Endodermal cell (in vitro differentiated cells): Measurements from ENCODE around the gene AMOTL2. TPM values are rescaled to one million over a fixed set of nuclear protein-coding genes. Genes with fewer than 3 reads are reported as not detected.

Source experiments
- DNase-seq: peaks from one replicate; pipeline ENCODE4 v3.0.0-alpha.2; 2017
- H3K27ac ChIP-seq: 2 replicates; pipeline ENCODE4 v1.5.1; 2013; ENCODE audit warnings: mild to moderate bottlenecking, low read depth, low read length, moderate library complexity
- H3K27me3 ChIP-seq: 2 replicates; pipeline ENCODE4 v1.6.1; 2013; ENCODE audit warnings: mild to moderate bottlenecking, low read length, moderate library complexity; ENCODE audit not compliant: insufficient read depth, control insufficient read depth, poor library complexity, severe bottlenecking
- H3K36me3 ChIP-seq: 2 replicates; pipeline ENCODE4 v1.7.0; 2013; ENCODE audit warnings: mild to moderate bottlenecking, low read length, moderate library complexity; ENCODE audit not compliant: control insufficient read depth, insufficient read depth
- H3K4me1 ChIP-seq: one replicate; pipeline ENCODE4 v1.7.0; 2013; ENCODE audit warnings: low read length; ENCODE audit not compliant: control insufficient read depth, insufficient read depth
- H3K4me3 ChIP-seq: 2 replicates; pipeline ENCODE4 v1.5.1; 2013; ENCODE audit warnings: mild to moderate bottlenecking, low read length, moderate library complexity
- H3K9ac ChIP-seq: 2 replicates; pipeline ENCODE4 v1.6.1; 2013; ENCODE audit warnings: mild to moderate bottlenecking, low read length, moderate library complexity; ENCODE audit not compliant: poor library complexity, severe bottlenecking; ENCODE audit errors: extremely low read depth
- H3K9me3 ChIP-seq: 2 replicates; pipeline ENCODE4 v1.6.1; 2013; ENCODE audit warnings: mild to moderate bottlenecking, low read length, moderate library complexity; ENCODE audit not compliant: control insufficient read depth
- H3K27ac Mint-ChIP-seq: 2 replicates; pipeline ENCODE4 v1.8.0; 2020; ENCODE audit warnings: mixed read lengths
- H3K27me3 Mint-ChIP-seq: 2 replicates; pipeline ENCODE4 v1.8.0; 2021; ENCODE audit warnings: mild to moderate bottlenecking, mixed read lengths; ENCODE audit not compliant: insufficient read depth
- H3K36me3 Mint-ChIP-seq: 2 replicates; pipeline ENCODE4 v1.8.0; 2020; ENCODE audit warnings: low read depth, mixed read lengths
- H3K4me1 Mint-ChIP-seq: 2 replicates; pipeline ENCODE4 v1.8.0; 2020; ENCODE audit warnings: mixed read lengths
- H3K4me3 Mint-ChIP-seq: 2 replicates; pipeline ENCODE4 v1.8.0; 2020; ENCODE audit warnings: mild to moderate bottlenecking, moderate library complexity, mixed read lengths
- H3K9me3 Mint-ChIP-seq: 2 replicates; pipeline ENCODE4 v1.8.0; 2020; ENCODE audit warnings: mild to moderate bottlenecking, mixed read lengths
- WGBS, 2 experiments: methylation state at CpG; one replicate each; pipeline versions ENCODE4 v1.1.5 to v1.1.7; 2013; ENCODE audit warnings: missing lambda C conversion rate in 2 of 2, mixed read lengths in 1 of 2; ENCODE audit not compliant: insufficient coverage in 1 of 2, insufficient read length in 1 of 2; 5-methylcytosine and 5-hydroxymethylcytosine counted together
- total RNA-seq, 2 donors: library from RNA; stranded (reverse); fragmentation: NEBNext Ultra II Directional in 1 of 2; extraction: Animal tissue kit (Norgen Biotek cat#: 25700) in 1 of 2; gene quantifications; 2 replicates in 1 of 2; 3 replicates in 1 of 2; pipeline ENCODE4 v1.2.1, GENCODE V29; 2021
- TF ChIP-seq, protein P1 (sequence below): fragments of 200-600 bp; sonication (generic); conservative IDR thresholded peaks from 2 replicates; pipeline ENCODE4 v1.5.0; 2021; ENCODE audit warnings: antibody characterized with exemption, mild to moderate bottlenecking

Gene AMOTL2
- total RNA-seq, 2 donors from 2014 or later, result 109 to 153 TPM

- Mint-ChIP-seq H3K27me3 (no peaks in the 10 kb centered on the region), H3K36me3 (no peaks in the 10 kb centered on the region), H3K4me1 (peaks cover 55% of the 10 kb centered on the region), H3K9me3 (no peaks in the 10 kb centered on the region), H3K4me3 (no peak overlapping the region), H3K27ac (peak overlapping the region; percentile 79)
- Histone ChIP-seq H3K4me3 (no peak overlapping the region), H3K27me3 (no peaks in the 10 kb centered on the region), H3K9me3 (no peaks in the 10 kb centered on the region), H3K9ac (no peak overlapping the region), H3K4me1 (peaks cover 41% of the 10 kb centered on the region), H3K36me3 (no peaks in the 10 kb centered on the region), H3K27ac (no peak overlapping the region)
- TF ChIP-seq, protein P1, sequence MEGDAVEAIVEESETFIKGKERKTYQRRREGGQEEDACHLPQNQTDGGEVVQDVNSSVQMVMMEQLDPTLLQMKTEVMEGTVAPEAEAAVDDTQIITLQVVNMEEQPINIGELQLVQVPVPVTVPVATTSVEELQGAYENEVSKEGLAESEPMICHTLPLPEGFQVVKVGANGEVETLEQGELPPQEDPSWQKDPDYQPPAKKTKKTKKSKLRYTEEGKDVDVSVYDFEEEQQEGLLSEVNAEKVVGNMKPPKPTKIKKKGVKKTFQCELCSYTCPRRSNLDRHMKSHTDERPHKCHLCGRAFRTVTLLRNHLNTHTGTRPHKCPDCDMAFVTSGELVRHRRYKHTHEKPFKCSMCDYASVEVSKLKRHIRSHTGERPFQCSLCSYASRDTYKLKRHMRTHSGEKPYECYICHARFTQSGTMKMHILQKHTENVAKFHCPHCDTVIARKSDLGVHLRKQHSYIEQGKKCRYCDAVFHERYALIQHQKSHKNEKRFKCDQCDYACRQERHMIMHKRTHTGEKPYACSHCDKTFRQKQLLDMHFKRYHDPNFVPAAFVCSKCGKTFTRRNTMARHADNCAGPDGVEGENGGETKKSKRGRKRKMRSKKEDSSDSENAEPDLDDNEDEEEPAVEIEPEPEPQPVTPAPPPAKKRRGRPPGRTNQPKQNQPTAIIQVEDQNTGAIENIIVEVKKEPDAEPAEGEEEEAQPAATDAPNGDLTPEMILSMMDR, result no peak
- 63 to 88% methylated on average over 4 to 5 of the region's 5 CpGs for WGBS, 2 experiments
- no peak for DNase-seq
These were observed 42.4 kb downstream of the AMOTL2 start for GRCh38 chr3:134331811-134332199.

- 93% methylated on average over 6 of the region's 6 CpGs; no CpG with 5 or more reads in 1 of the 2 experiments for WGBS, 2 experiments
- DNase-seq, result peak; percentile 77
- Histone ChIP-seq H3K9me3 (no peaks in the 10 kb centered on the region), H3K9ac (no peak overlapping the region), H3K4me3 (no peak overlapping the region), H3K36me3 (no peaks in the 10 kb centered on the region), H3K4me1 (peaks cover 45% of the 10 kb centered on the region), H3K27me3 (no peaks in the 10 kb centered on the region), H3K27ac (peak overlapping the region; percentile 13)
- no peaks in the 10 kb centered on the region for H3K9me3 Mint-ChIP-seq
- TF ChIP-seq, protein P1, result no peak
- H3K4me3 Mint-ChIP-seq, result no peak overlapping the region
- H3K27ac Mint-ChIP-seq, result peak overlapping the region; percentile 83
- no peaks in the 10 kb centered on the region for H3K36me3 Mint-ChIP-seq
- H3K4me1 Mint-ChIP-seq, result peaks cover 60% of the 10 kb centered on the region
- H3K27me3 Mint-ChIP-seq, result no peaks in the 10 kb centered on the region
These were observed 43.1 kb downstream of the AMOTL2 start for GRCh38 chr3:134330883-134331810.

GRCh38 chr3:134328846-134329245, 45.4 kb downstream of the AMOTL2 start:
- Histone ChIP-seq H3K36me3 (no peaks in the 10 kb centered on the region), H3K9me3 (no peaks in the 10 kb centered on the region), H3K4me1 (peaks cover 37% of the 10 kb centered on the region), H3K4me3 (no peak overlapping the region), H3K27ac (no peak overlapping the region), H3K27me3 (no peaks in the 10 kb centered on the region), H3K9ac (no peak overlapping the region)
- Mint-ChIP-seq H3K4me1 (peaks cover 55% of the 10 kb centered on the region), H3K36me3 (no peaks in the 10 kb centered on the region), H3K27ac (no peak overlapping the region), H3K27me3 (no peaks in the 10 kb centered on the region), H3K4me3 (no peak overlapping the region), H3K9me3 (no peaks in the 10 kb centered on the region)
- no CpG with 5 or more reads among the region's 1 CpG for WGBS, 2 experiments
- TF ChIP-seq, protein P1, result no peak
- DNase-seq, result peak; percentile 40
